CD1c-positive myeloid dendritic cell (primary cell): ENCODE results near the gene KRT85.

ENCODE experiments used
- DNase-seq: peaks from one replicate; pipeline ENCODE4 v3.0.0-alpha.2; 2016; ENCODE audit errors: extremely low spot score

Gene KRT85

DNA sequence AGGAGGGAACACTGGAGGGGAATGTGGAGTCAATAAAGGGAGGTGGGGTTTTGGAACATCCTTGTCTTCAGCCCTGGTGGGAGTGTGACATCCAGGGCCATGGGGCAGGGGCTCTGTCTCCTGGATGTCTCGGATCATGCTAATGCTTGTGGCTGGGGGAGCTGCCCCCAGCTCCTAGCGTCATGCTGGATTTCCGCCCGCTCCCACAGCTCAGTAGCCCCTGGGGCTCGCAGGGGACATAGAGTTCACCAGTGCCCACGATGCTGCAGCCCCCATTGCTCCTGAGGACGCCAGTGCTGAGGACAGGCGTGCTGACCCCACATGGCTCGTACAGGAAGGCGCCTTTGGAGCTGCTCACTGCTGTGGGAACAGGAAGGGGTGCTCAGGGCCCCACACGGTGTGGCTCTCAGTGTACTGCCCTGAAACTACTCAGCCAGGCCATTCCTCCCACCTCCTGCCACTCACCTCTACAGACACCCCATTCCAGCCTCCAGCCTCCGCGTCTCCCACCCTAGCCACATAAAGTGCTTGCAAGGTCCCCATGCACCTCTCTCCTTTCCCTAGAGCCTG, 27.6 kb upstream of the KRT85 start:
- no peak for DNase-seq

DNA sequence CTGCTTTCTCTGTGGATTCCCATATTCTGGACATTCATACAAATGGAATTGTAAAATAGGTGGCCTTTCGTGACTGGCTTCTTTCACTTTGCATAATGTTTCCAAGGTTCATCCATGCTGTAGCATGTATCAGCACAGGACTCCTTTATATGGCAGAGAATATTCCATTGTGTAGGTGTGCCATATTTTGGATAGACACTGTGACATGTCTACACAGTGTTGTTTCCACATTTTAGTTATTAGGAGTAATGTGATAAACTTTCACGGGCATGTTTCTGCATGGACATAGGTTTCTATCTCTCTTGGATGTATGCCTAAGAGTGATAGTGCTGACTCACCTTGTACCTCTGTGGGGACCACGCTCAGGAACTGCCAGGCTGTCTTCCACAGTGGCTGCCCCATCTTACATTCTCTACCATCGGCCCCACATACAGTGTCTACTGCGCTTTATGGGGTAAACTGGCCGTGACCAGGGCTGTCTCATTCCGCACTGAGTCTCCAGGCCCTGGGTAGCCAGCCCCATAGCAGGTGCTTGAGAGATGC, 25.3 kb upstream of the KRT85 start:
- no peak for DNase-seq

DNA sequence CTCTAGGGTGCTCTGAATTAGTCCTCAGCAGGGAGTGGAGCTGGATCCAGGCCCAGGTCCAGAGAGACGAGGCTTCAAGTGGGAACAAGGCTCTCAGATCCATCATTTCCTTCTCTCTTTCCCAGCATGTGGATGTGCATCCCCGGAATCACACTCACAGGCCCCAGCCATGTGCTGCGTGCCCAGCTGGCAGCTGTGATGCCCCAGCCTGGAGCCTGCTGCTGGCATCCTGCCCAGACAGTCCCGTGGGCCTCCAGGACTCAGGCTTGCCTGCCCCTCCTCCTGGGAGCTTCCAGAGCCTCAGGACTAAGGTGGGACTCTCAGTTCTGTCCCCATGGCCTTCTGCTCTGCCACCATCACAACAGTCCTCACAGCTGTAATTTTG, 24.3 kb upstream of the KRT85 start:
- DNase-seq = no peak

DNA sequence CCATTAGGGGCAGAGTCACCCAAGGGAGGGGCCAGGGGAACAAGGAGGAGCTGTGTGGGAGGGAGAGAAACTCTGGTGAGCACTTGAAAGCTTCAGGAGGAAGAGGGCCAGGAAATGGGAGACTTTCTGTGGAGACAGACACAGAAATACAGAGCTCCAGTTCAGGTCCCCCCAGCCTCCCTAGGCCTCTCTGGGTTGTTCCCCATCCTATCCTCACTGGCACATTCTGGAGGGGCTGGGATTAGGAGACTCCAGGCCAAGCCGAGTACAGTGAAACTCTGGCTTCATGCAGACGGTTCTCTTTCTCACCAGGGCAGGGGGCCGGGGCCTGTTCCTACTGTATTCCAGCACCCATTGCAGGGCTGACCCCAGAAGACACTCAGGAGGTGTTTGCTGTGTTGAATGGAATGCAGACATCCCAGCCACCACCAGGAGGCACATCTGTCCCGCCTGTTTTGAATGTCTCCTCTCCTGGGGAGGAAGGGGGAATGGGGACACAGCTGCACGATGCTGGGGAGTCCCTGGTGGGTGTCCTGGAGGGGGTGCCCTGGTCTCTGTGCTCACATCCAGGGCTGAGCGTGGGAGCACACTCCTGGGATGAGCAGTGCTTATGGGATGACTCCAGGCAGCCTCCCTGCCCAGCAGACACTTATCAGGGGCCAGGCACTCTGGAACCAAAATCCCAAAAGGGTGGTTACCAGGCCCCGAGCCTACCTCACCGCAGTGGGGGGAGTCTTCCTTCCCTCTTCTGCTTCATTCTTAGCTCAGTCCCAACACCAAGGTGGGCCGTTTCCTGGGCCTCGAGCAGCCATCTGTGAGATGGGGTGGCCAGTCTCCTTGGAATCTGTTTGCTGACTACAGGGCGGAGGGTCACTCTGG, 23.7 kb upstream of the KRT85 start:
- DNase-seq = peak; percentile 4

DNA sequence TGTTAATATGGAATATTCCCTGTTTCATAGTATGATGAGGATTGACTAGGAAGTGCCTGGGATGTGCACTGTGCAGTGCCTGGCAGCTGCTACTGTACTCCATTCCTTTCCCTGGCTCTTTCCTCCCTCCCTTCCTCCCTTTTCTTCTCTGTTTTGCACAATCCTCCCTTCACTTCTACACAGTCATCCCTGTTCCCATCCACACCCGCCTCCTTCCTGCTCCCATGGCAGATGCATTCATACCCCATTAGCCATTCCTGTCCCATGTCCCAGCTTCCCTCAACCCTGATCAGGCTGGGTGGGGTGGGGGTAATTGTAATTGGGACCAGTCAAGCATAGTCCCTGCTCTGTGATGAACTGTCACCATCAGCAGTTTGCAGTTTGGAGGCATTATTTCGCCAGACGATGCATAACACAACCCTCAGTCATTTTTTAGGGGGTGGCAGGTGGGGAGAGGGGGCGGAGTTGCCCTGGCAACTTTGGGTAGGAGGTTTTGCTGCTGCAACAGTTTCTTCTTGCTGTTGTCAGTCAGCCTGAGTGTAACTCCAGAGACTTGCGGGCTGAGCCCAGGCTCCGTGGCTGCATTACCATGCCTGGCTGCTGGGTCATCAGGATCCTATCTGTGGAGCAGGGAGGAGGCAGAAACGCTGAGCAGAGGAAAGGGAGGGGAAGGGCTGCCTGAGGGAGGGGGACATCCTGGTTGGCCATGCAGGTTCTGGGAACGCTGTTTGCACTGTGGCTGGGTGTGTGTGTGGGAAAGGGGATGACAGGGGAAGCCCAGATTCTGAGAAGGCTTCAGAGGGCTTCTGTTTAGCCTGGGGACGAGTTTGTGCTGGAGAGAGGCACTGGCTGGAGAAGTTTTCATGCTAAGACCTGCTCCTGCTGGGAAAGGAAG, 22.3 kb upstream of the KRT85 start:
- DNase-seq = no peak

DNA sequence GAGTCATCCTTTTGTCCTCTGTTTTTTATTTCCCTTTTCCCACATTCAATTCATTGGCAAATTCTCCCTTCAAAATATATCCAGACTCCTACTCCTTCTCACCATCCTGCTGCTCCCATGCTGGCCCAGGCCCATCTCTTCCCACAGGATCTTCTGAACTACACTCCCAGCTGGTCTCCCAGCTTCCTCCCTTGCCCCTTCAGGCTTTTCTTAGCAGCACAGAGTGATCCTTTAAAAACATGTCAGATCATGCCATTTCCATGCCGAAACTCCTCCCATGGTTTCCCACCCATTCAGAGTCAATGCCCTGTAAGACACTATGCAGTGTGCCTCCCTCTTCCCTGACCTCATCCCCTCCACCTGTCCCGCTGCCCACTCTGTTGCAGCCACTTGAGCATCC, 20.6 kb upstream of the KRT85 start:
- DNase-seq = no peak

DNA sequence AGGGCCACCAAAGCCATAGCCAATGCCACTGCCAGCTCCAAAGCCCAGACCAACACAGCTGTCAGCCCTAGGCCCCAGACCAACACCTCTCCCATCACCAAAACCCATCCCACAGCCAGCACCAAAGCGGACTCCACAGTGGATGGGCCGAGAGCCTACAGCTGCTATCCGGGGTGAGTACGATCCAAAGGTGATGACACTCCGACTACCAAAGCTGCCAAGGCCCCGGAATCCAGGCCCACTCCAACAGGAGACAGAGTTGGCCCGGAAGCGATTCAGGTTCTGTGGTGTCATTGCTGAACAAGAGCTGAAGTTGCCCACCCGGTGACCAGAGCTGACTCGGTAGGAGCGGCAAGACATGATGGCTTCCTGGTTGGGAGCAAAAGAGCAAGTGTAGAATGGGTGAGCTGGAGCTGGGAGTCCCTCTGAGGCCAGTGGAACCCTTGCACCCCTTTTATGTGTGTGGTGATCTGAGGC, 18.0 kb upstream of the KRT85 start, which contains the start of gene KRT84:
Gene KRT84, minus strand, starts transcription at position 427 of the 477 bp plus-strand sequence. Its CDS starts 67 bp downstream, at position 360.
- DNase-seq = no peak

DNA sequence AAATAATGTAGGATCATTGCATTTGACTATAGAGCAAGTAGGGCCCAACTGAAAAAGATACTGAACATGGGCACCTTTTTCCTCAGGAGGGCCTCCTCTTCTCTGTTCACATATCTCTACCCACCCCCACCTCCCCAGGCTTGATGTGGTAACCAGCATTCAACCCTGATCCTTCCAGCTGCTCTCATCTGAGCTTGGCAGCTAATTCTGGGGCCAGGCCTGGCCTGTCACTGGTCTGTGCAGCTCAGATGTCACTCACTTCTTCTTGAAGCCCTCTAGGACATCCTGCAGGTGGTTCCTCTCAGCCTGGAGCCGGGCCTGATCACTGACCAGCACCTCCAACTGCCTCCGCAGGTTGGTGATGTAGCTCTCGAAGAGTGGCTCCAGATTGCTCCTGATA, 16.1 kb upstream of the KRT85 start:
- DNase-seq = no peak

DNA sequence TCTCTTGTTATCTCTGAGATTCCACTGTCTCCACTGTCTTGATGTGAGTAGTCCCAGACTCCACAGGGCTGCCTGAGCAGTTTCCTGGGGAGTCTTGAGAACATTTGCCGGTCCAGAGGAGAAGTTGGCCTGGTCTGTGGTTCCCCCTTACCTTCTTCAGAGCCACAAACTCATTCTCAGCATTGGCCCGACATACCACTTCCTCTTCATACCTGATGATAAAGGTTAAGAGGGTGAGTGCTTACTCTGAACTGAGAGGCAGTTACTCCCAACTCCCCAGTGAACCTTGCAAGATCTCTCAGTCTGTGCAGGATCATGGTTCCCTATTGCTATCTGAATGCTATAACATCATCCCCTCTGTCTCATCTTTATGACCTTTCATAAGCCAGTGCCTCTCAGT, 15.6 kb upstream of the KRT85 start:
- no peak for DNase-seq

DNA sequence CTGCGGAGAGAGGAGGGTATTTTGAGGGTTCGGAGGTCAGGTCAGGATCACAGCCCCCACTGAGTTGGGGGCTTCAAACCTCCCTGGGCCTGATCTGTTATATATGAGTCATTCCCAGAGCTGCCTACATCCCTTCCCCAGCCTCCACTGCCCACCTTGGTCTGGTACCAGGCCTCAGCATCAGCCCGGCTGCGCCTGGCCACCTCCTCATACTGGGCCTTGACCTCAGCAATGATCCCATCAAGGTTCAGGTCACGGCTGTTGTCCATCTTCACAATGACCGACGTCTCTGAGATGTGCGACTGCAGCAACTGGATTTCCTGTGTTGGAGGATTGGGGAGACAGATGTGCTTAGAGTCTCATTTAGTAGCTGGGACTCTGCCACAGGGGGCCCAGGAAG, 13.9 kb upstream of the KRT85 start:
- DNase-seq = no peak

DNA sequence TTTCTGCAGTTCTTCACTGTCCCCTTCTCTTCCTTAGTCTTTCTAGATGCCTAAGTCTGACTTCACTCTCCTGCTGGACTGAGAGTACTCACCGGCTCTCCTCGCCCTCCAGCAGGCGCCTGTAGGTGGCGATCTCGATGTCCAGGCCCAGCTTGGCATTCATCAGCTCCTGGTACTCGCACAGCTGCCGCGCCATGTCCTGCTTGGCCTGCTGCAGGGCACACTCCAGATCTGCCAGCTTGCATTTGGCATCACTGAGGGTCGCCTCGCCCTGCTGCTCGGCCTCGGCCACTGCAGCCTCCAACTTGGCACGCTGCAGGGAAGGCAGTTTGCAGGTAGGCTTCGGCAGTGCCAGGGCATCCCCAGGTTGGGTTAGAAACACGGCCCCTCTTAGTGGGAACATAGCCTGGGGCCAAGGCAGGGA, 13.0 kb upstream of the KRT85 start:
- no peak for DNase-seq

DNA sequence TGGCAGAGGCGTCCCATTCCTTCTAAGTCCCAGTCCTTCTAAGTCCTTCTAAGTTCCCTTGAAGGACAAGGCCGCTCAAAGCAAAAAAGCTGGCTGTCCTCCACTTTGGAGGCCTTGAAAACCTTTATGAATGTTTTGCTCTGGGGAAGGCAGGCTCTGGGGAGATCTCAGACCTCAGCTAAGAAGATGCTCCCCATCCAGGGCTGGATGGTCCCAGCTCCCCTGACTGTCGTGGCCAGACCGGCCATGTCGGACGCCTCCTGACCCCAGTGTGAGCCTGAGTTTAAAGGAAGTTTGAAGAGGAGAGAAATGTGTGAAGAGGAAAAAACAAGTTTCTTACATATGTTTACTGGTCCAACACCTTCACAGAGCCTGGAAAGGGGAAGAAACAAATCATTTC, 12.3 kb upstream of the KRT85 start:
- no peak for DNase-seq

DNA sequence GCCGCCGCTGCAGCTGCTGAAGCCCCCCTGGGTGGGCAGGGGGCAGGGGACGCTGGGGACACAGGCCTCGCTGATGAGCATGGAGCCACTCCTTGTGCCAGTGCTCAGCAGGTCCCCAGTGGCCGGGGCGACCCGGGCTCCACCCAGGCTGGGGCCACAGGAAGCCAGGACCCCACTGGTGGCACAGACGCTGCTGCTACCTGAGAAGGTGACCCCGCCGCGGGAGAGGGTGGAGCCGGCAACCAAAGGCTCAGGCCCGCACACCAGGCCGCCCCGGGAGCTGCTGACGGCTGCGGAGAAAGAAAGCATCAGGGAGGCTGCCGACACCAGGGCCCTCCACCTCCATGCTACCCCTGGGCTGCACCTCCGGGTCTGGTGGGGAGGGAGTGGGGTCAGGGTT, 10.8 kb upstream of the KRT85 start:
- DNase-seq = no peak

DNA sequence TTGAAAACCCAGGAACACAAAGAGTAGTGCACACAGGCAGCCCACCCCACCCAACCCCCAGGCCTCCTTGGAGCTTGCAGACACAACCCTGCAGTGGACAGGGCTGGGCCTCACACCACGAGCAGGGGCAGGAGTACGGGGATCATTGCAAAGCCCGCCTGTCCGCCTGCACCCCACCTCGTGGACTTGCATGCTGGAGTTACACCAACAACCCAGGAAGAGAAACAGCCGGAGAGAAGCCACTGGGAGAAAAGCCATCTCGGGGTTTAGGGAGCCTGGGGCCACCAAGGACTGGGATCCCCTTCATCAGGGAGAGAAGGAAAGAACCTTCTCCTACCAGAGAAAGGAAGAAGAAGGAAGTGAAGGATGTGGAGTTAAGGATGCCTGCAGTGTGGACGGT, 10.0 kb upstream of the KRT85 start:
- DNase-seq = no peak

DNA sequence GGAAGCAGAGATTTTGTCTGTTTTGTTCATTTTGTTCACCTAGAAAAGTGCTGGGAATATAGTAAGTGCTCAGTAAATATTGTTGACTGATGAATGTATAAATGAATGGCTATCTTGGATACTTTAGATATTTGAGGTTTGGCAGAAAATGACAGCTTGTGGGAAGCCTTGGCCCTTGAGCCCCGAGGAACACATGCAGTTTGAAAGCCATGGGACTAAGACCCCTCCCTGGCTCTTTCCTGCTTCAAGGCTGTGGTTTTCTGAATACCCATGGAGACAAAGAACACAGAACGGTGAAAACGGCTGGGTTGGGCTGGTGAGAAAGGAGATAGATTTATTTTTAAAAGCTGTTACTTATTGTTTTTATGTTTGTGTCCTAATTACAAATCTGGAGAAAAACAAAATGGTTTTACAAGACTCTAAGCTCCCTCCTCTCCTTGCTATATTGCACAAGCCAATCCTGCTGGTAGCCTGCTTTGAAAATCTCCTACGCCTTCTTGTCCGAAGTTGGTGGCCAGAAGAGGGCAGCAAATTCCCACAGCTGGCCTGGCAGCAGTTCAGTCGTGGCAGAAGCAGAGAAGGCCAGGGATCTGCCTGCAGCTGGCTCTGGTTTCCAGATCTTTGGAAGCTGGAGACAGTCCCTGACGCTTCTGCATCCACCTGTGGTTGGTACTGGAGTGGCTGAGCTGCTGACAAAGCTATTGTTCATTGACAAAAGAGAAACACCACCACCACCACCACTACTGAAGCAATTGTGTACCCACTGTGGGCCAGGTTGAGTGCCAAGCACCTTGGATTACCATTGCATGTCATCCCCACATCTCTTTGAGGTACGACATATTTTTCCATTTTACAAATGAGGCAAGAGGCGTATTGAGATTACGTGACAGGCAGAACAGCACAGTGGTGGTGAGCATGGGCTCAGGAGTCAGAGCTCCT, 5.2 kb upstream of the KRT85 start:
- peak; percentile 73 for DNase-seq

DNA sequence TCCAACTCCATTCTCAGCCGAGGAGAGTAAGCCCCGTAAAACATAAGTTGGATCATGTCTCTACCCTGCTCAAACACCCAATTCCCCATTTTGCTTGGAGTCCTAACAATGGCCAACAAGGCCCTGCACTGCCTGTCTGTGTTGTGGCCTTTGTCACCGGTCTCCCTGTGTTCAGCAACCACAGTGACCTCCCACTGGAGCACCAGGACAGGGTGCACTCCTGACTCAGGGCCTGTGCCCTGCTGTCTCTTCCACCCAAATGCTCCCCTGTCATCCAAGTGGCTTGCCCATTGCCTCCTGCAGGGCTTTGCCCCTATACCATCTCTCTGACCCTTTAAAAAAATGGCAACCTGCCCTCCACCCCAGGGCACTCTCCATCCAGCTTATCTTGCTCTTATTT, 4.4 kb upstream of the KRT85 start:
- DNase-seq = no peak

DNA sequence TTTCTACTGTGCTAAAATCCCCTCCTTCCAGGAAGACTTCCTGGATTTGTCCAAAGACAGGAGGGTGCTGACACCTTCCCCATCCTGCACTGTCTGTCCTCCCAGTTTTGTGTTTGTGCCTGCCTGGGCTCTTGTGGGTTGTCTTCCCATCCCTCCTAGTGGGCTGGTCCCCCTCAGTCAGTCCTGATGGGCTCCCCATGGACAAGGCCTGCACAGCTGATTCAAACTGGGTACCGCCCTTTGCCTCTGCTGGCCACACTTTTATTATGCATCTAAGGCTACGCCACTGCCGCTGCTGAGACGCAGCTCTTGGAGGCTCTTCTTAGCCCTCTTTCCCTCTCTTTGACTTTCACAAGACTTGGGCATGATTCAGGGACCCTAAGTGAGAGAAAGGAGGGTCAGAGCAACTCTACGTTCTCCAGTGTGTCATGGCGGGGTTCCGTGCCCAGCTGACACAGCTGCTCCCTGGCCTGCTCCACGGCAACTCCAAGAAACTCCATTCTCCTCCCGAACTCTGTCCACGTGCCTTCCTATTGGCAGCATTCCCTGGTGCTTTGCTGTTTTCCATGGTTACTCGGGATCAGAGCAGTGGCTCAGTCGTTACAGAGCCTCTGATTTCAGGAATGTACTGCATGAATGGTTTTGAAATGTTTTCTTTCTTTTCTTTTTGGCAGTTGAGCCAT, 3.8 kb upstream of the KRT85 start:
- DNase-seq = no peak

DNA sequence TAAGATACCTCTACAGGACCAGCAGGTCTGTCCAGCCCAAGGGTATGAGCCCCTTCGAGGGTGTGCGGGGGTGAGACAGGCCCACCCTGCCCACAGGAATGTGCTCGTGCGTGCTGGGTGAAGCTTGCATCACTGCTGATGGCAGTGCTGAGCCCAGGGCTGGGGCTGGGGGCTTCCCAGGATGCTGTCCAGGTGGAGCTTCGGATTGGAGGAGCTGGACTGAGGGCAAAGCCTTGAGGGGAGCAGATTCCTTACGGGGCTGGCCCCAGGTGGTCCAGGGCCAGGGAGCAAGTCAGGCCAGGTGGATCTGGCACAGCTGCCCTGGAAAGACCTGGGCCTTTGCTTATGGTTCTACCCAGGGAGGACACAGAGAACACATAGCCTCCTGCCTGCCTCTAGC, 2.5 kb upstream of the KRT85 start:
- no peak for DNase-seq

DNA sequence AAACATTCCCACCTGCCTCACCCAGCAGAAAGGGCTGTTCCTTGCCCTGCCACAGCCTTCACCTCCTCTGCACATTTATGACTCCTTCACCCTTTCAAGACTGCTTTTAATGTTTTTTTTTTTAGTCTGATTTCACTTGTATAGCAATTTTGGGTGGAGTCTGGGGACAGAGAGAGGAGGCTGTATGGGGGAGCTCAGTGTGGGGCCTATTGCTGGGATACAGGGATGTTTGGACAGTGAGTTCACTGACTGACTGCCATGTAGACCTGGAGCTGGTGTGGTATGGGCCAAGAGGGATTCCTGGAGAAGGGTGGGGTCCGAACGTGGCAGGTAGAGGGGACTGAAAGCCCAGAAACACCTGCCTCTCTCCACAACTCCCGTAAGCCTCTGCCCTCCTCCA, 1.9 kb upstream of the KRT85 start:
- DNase-seq = no peak

DNA sequence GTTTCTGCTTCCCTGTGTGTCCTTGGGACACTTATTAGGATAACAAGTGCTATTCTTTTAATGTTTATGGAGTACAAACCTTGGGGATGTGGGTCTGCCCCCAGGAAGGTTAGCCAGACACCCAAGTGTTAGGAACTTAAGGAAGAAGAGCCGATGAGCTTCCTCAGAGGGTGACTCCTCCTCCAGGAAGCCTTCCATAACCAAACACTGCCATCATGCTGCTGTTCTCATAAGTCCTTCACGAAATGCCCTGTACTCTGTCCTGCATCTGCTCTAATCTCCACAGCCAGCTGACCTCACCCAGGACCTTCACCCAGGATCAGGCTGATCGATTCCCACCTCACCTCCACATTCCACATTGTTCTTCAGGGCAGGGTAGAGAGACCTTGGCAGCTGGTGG, 1.2 kb upstream of the KRT85 start:
- no peak for DNase-seq
